Erythroblast (primary cell): ENCODE results near the gene MCTP1.
"Not testable (repeated sequence)": the region's sequence is repeated elsewhere in the genome, so short reads cannot be mapped to it uniquely, and the experiment has no call there.

Experiments used
- DNase-seq, 2 experiments: peaks; one replicate each; lab custom pipeline; 2025; lab: John Stamatoyannopoulos, UW
- GATA1 ChIP-seq: IDR thresholded peaks from 2 replicates; pipeline ENCODE4 v1.6.1; 2011; ENCODE audit warnings: low read depth, mild to moderate bottlenecking, control low read depth, low read length, moderate library complexity
- POLR2A ChIP-seq: IDR thresholded peaks from 2 replicates; pipeline ENCODE4 v1.6.1; 2011; ENCODE audit warnings: mild to moderate bottlenecking, low read length

The MCTP1 gene

GRCh38 chr5:95152535-95152934, 132.4 kb downstream of the MCTP1 start:
- TF ChIP-seq GATA1 (no peak), POLR2A (no peak)
- no peak for DNase-seq

- TF ChIP-seq GATA1, result no peak
- no peak for TF ChIP-seq POLR2A
- DNase-seq, result no peak
These were observed 132.8 kb downstream of the MCTP1 start for GRCh38 chr5:95152131-95152530.

GRCh38 chr5:95151694-95152093, 133.2 kb downstream of the MCTP1 start:
- no peak for DNase-seq
- TF ChIP-seq GATA1, result no peak
- no peak for TF ChIP-seq POLR2A

GRCh38 chr5:95149387-95149786, 135.5 kb downstream of the MCTP1 start:
- DNase-seq, result no peak
- TF ChIP-seq GATA1 (no peak), POLR2A (no peak)

GRCh38 chr5:95148453-95148852, 136.4 kb downstream of the MCTP1 start:
- TF ChIP-seq GATA1 (no peak), POLR2A (no peak)
- DNase-seq, result no peak

- not testable (repeated sequence) for DNase-seq
These were observed 141.0 kb downstream of the MCTP1 start for GRCh38 chr5:95143858-95144257.

GRCh38 chr5:95142145-95142544, 142.7 kb downstream of the MCTP1 start:
- DNase-seq, result no peak
- TF ChIP-seq POLR2A (no peak), GATA1 (no peak)

- DNase-seq, result no peak
- TF ChIP-seq POLR2A (no peak), GATA1 (no peak)
These were observed 143.8 kb downstream of the MCTP1 start for GRCh38 chr5:95141141-95141540.

- no peak for DNase-seq
These were observed 150.6 kb downstream of the MCTP1 start for GRCh38 chr5:95134326-95134725.

GRCh38 chr5:95132096-95132495, 152.8 kb downstream of the MCTP1 start:
- DNase-seq, result no peak
- no peak for TF ChIP-seq POLR2A
- TF ChIP-seq GATA1, result no peak

More at GRCh38 chr5:95134326-95134725, 150.6 kb downstream of the MCTP1 start:
- TF ChIP-seq GATA1 (no peak), POLR2A (no peak)

GRCh38 chr5:95130941-95131340, 154.0 kb downstream of the MCTP1 start:
- TF ChIP-seq POLR2A, result no peak
- TF ChIP-seq GATA1, result no peak

GRCh38 chr5:95124731-95125130, 160.2 kb downstream of the MCTP1 start:
- TF ChIP-seq GATA1 (no peak), POLR2A (no peak)
- DNase-seq, result no peak

More at GRCh38 chr5:95130941-95131340, 154.0 kb downstream of the MCTP1 start:
- no peak for DNase-seq

- no peak for TF ChIP-seq GATA1
- no peak for TF ChIP-seq POLR2A
- no peak for DNase-seq
These were observed 160.8 kb downstream of the MCTP1 start for GRCh38 chr5:95124101-95124500.

GRCh38 chr5:95114902-95115301, 170.0 kb downstream of the MCTP1 start:
- no peak for TF ChIP-seq POLR2A
- TF ChIP-seq GATA1, result no peak

GRCh38 chr5:95114305-95114704, 170.6 kb downstream of the MCTP1 start:
- TF ChIP-seq GATA1 (no peak), POLR2A (no peak)

More at GRCh38 chr5:95114902-95115301, 170.0 kb downstream of the MCTP1 start:
- DNase-seq, result no peak

GRCh38 chr5:95113489-95113888, 171.4 kb downstream of the MCTP1 start:
- TF ChIP-seq POLR2A (no peak), GATA1 (no peak)
- DNase-seq, result no peak

More at GRCh38 chr5:95114305-95114704, 170.6 kb downstream of the MCTP1 start:
- DNase-seq, result no peak
